ENCODE results near the gene NINL. TPM values are rescaled to one million over a fixed set of nuclear protein-coding genes. Genes with fewer than 3 reads are reported as not detected.
A peak's percentile ranks its signal among the peaks of the same experiment; 100 is the strongest.

NINL gene
- total RNA-seq, 1 donor from 2014 or later: 47.0 TPM

DNA sequence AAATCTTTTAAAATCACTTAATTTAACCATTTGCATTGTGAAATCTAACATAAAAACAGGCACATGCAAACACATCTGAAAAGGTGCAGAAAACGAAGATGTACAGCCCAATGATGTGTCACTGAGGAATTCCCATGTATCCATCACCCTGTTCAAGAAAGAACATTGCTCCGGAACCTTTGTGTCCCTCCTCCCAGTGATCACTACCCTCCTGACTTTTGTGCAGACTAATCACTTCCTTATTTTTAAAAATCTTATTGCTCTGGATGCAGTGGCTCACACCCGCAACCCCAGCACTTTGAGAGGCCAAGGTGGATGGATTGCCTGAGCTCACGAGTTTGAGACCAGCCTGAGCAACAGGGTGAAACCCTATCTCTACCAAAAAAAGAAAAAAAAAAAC is 163.3 kb downstream of the NINL start:
- Mint-ChIP-seq H3K27ac (no peak overlapping the region), H3K4me3 (no peak overlapping the region), H3K9me3 (no peaks in the 10 kb centered on the region), H3K4me1 (ENCODE audit: unreplicated experiment) (no peaks in the 10 kb centered on the region), H3K27me3 (no peaks in the 10 kb centered on the region), H3K36me3 (peaks cover 13% of the 10 kb centered on the region)
- no peak for DNase-seq (ENCODE audit: extremely low spot score, unreplicated experiment)
- TF ChIP-seq, protein P1, sequence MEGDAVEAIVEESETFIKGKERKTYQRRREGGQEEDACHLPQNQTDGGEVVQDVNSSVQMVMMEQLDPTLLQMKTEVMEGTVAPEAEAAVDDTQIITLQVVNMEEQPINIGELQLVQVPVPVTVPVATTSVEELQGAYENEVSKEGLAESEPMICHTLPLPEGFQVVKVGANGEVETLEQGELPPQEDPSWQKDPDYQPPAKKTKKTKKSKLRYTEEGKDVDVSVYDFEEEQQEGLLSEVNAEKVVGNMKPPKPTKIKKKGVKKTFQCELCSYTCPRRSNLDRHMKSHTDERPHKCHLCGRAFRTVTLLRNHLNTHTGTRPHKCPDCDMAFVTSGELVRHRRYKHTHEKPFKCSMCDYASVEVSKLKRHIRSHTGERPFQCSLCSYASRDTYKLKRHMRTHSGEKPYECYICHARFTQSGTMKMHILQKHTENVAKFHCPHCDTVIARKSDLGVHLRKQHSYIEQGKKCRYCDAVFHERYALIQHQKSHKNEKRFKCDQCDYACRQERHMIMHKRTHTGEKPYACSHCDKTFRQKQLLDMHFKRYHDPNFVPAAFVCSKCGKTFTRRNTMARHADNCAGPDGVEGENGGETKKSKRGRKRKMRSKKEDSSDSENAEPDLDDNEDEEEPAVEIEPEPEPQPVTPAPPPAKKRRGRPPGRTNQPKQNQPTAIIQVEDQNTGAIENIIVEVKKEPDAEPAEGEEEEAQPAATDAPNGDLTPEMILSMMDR (conservative IDR thresholded peaks at IDR 0.05): no peak

DNA sequence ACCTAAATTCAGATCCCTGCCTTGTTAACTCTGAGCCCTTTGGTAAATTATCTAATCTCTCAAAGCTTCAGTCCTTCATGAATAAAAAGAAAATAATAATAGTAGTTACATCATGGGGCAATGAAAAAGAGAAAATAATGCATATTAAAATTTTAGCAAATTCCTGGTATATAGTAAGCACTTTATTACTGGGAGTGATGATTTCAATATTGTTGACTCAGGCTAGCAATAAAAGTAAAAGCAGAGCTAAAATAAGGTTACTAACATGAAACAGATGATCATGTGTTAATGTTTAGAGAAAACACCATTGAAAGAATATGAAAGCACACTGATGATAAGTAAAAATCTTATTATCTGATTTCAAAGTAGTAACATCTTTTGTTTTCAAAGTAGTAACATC is 164.2 kb downstream of the NINL start:
- no peak overlapping the region for H3K4me3 Mint-ChIP-seq
- H3K4me1 Mint-ChIP-seq (ENCODE audit: unreplicated experiment): no peaks in the 10 kb centered on the region
- no peak for DNase-seq (ENCODE audit: extremely low spot score, unreplicated experiment)
- H3K27me3 Mint-ChIP-seq: no peaks in the 10 kb centered on the region
- H3K27ac Mint-ChIP-seq: no peak overlapping the region
- H3K36me3 Mint-ChIP-seq: peaks cover 12% of the 10 kb centered on the region
- TF ChIP-seq, protein P1 (conservative IDR thresholded peaks at IDR 0.05): no peak
- H3K9me3 Mint-ChIP-seq: no peaks in the 10 kb centered on the region

DNA sequence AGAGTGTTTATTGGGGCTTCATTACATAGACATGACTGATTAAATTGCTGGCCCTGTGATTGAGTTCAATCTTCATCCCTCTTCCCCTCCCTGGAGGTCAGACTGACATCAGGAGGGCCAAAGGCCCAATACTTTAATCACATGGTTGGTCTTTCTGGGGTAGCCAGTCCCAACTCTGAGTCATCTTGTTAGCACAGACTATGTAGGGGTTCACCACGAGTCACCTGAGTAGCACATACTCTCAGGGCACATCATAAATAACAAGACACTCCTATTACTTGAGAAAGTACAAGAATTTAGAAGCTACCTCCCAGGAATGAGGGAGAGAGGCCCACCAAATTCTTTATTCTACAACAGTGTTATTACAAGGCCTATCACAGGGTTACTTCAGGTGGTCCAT is 166.6 kb downstream of the NINL start:
- TF ChIP-seq, protein P1 (conservative IDR thresholded peaks at IDR 0.05): no peak
- H3K36me3 Mint-ChIP-seq: no peaks in the 10 kb centered on the region
- H3K27me3 Mint-ChIP-seq: no peaks in the 10 kb centered on the region
- DNase-seq (ENCODE audit: extremely low spot score, unreplicated experiment): no peak
- H3K27ac Mint-ChIP-seq: no peak overlapping the region
- no peaks in the 10 kb centered on the region for H3K4me1 Mint-ChIP-seq (ENCODE audit: unreplicated experiment)
- H3K4me3 Mint-ChIP-seq: no peak overlapping the region
- H3K9me3 Mint-ChIP-seq: no peaks in the 10 kb centered on the region

DNA sequence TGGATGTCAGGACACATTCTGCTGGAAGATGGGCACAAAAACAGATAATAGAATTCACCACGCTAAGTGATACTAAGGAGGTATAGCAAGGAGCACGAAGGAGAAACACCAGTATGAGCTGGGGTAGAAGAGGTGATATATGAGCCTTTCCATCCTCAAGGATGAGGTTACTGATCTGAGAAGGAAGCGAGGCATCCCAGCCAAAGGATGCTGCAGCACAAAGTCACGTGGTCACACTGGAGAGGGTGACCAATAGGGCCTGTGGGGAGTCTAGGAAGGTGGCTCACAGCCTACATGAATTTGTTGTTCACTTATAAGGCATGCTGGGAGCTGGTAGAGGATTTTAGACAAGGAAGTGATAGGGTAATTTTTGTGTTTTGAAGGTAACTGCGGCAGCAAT is 176.4 kb downstream of the NINL start:
- peaks cover 6% of the 10 kb centered on the region for H3K9me3 Mint-ChIP-seq
- no peaks in the 10 kb centered on the region for H3K27me3 Mint-ChIP-seq
- H3K36me3 Mint-ChIP-seq: peaks cover 8% of the 10 kb centered on the region
- peak overlapping the region; percentile 95 for H3K4me3 Mint-ChIP-seq
- H3K4me1 Mint-ChIP-seq (ENCODE audit: unreplicated experiment): peaks cover 17% of the 10 kb centered on the region
- peak overlapping the region; percentile 5 for H3K27ac Mint-ChIP-seq
- TF ChIP-seq, protein P1 (conservative IDR thresholded peaks at IDR 0.05): no peak
- DNase-seq (ENCODE audit: extremely low spot score, unreplicated experiment): peak; percentile 20

DNA sequence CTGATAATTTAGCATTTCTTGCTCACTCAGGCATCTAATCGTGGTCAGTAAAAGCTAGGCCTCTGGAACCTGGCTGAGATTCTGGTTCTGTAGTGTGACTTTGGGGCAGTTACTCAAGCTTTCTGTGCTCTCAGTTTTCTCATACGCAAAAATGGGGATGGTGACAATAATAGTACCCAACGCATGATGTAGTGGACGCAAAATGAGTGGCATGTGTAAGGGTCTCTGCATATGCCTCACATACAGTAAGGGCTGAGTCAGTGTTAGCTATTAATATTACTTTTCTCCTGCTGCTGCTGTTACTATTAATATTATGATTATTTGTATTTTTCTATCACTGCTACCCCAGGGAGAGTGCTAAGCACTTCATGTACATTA is 177.2 kb downstream of the NINL start:
- peak overlapping the region; percentile 95 for H3K4me3 Mint-ChIP-seq
- peaks cover 17% of the 10 kb centered on the region for H3K4me1 Mint-ChIP-seq (ENCODE audit: unreplicated experiment)
- H3K36me3 Mint-ChIP-seq: peaks cover 5% of the 10 kb centered on the region
- TF ChIP-seq, protein P1 (conservative IDR thresholded peaks at IDR 0.05): no peak
- DNase-seq (ENCODE audit: extremely low spot score, unreplicated experiment): peak; percentile 4
- no peaks in the 10 kb centered on the region for H3K27me3 Mint-ChIP-seq
- peak overlapping the region; percentile 93 for H3K27ac Mint-ChIP-seq
- H3K9me3 Mint-ChIP-seq: peaks cover 11% of the 10 kb centered on the region
